HepG2 (cell line): ENCODE results near the gene C1R. TPM values are rescaled to one million over a fixed set of nuclear protein-coding genes. Genes with fewer than 3 reads are reported as not detected.

Source experiments
- REPIN1 ChIP-seq: sonication (generic); formaldehyde crosslinking; IDR thresholded peaks from 2 replicates; pipeline ENCODE4 v1.8.0; 2022; ENCODE audit warnings: missing genetic modification reagents, low read depth, mild to moderate bottlenecking, borderline replicate concordance
- SRY ChIP-seq: sonication (generic); formaldehyde crosslinking; IDR thresholded peaks from 2 replicates; pipeline ENCODE4 v1.8.0; 2022; ENCODE audit warnings: mild to moderate bottlenecking, missing genetic modification reagents
- TOPORS ChIP-seq: sonication (generic); formaldehyde crosslinking; IDR thresholded peaks from 2 replicates; pipeline ENCODE4 v1.8.0; 2023; ENCODE audit warnings: mild to moderate bottlenecking, missing genetic modification reagents
- ZFP41 ChIP-seq: sonication (generic); formaldehyde crosslinking; IDR thresholded peaks from 2 replicates; pipeline ENCODE4 v1.4.0; 2020; ENCODE audit warnings: mild to moderate bottlenecking, missing genetic modification reagents, borderline replicate concordance
- ZNF253 ChIP-seq: sonication (generic); formaldehyde crosslinking; IDR thresholded peaks from 2 replicates; pipeline ENCODE4 v1.8.0; 2022; ENCODE audit warnings: mild to moderate bottlenecking, missing genetic modification reagents, borderline replicate concordance
- ZNF274 ChIP-seq: sonication (generic); formaldehyde crosslinking; IDR thresholded peaks from 2 replicates; pipeline ENCODE4 v1.5.1; 2020; ENCODE audit warnings: mild to moderate bottlenecking, missing genetic modification reagents
- ZNF331 ChIP-seq: sonication (generic); formaldehyde crosslinking; IDR thresholded peaks from 2 replicates; pipeline ENCODE4 v1.4.0; 2020; ENCODE audit warnings: missing genetic modification reagents
- ZNF468 ChIP-seq: sonication (generic); formaldehyde crosslinking; IDR thresholded peaks from 2 replicates; pipeline ENCODE4 v1.8.0; 2022; ENCODE audit warnings: mild to moderate bottlenecking, moderate library complexity, missing genetic modification reagents
- ZNF678 ChIP-seq: sonication (generic); formaldehyde crosslinking; IDR thresholded peaks from 2 replicates; pipeline ENCODE4 v1.4.0; 2020; ENCODE audit warnings: mild to moderate bottlenecking, missing genetic modification reagents
- ZNF781 ChIP-seq: sonication (generic); formaldehyde crosslinking; IDR thresholded peaks from 2 replicates; pipeline ENCODE4 v1.5.1; 2020; ENCODE audit warnings: borderline replicate concordance, mild to moderate bottlenecking, missing genetic modification reagents; ENCODE audit errors: not compliant biosample characterization
- ZSCAN31 ChIP-seq: sonication (generic); formaldehyde crosslinking; IDR thresholded peaks from 2 replicates; pipeline ENCODE4 v1.5.0; 2020; ENCODE audit warnings: low read depth, mild to moderate bottlenecking, missing genetic modification reagents
- polyA plus RNA-seq, 8 experiments: library from polyadenylated mRNA; depleted of rRNA in 3 of 8; stranded (reverse) in 7 of 8; unstranded in 1 of 8; fragments of >200 nt; fragmentation: Illumina TruSeq in 4 of 8; extraction: Trizol in 4 of 8; gene quantifications; 2 replicates each; pipeline versions ENCODE4 v1.2.1 to v1.2.3, GENCODE V29; 2011 to 2016; ENCODE audit warnings: low read depth in 4 of 8, missing spikeins in 1 of 8, mixed read lengths in 1 of 8; ENCODE audit not compliant: insufficient read depth in 1 of 8
- total RNA-seq, 5 experiments: library from RNA; depleted of rRNA; stranded (reverse); fragments of >200 nt; fragmentation: Illumina TruSeq; extraction: Trizol; gene quantifications; 2 replicates each; pipeline ENCODE4 v1.2.3, GENCODE V29; 2016; ENCODE audit warnings: low read depth in 1 of 5
- TF ChIP-seq, protein P1 (sequence below): sonication (generic); formaldehyde crosslinking; IDR thresholded peaks from 2 replicates; pipeline ENCODE4 v1.4.0; 2020; ENCODE audit warnings: missing genetic modification reagents
- TF ChIP-seq, protein P2 (sequence below): sonication (generic); formaldehyde crosslinking; IDR thresholded peaks from 2 replicates; pipeline ENCODE4 v1.4.0; 2020; ENCODE audit warnings: missing genetic modification reagents, borderline replicate concordance
- TF ChIP-seq, protein P3 (sequence below): IDR thresholded peaks from 2 replicates; pipeline ENCODE4 v1.6.1; 2016
- TF ChIP-seq, protein P4 (sequence below): sonication (generic); formaldehyde crosslinking; IDR thresholded peaks from 2 replicates; pipeline ENCODE4 v1.4.0; 2020; ENCODE audit warnings: mild to moderate bottlenecking, missing genetic modification reagents, borderline replicate concordance
- TF ChIP-seq, protein P5 (sequence below): sonication (generic); formaldehyde crosslinking; IDR thresholded peaks from 2 replicates; pipeline ENCODE4 v1.4.0; 2020; ENCODE audit warnings: missing genetic modification reagents, borderline replicate concordance

Gene C1R
- total and polyA plus RNA-seq, 2 of the 13 experiments (the other 11 are each of a cell fraction or from before 2014, with no cell fraction given): 3.5 to 6.5 TPM

DNA sequence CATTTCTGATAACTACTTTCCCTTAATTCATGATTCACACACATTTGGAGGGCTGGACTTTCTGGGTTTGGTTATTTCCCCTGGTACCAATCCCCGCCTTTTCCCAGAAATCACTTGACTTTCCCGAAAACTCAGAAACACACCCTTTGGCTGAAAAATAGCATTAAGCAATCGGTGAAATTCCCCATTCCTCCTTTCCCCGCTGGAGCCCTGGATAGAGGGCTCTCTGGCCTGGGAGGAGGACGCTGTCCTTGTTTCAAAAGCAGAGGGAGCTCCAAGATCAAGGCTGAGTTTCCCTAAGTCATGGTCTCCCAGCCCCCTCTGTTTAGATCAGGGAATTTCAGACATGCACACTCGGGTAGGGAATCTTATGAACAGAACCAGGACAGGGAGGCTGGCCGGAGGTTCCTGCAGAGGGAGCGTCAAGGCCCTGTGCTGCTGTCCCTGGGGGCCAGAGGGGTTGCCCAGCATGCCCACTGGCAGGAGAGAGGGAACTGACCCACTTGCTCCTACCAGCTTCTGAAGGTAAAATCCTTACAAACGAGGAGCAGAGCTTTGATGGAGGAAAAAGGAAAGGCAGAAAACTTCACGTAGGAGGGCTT, 31.8 kb downstream of the C1R start, which contains the start of gene C1S (continued):
- TF ChIP-seq ZNF274 (CRISPR knock-in tag) (no peak), ZNF781 (CRISPR knock-in tag) (no peak), SRY (CRISPR knock-in tag) (no peak), REPIN1 (CRISPR knock-in tag) (no peak), ZNF678 (CRISPR knock-in tag) (no peak), ZSCAN31 (no peak), ZNF331 (peak; percentile 57), TOPORS (CRISPR knock-in tag) (no peak), ZFP41 (no peak), ZNF468 (no peak), ZNF253 (CRISPR knock-in tag) (no peak)
- TF ChIP-seq, protein P1, sequence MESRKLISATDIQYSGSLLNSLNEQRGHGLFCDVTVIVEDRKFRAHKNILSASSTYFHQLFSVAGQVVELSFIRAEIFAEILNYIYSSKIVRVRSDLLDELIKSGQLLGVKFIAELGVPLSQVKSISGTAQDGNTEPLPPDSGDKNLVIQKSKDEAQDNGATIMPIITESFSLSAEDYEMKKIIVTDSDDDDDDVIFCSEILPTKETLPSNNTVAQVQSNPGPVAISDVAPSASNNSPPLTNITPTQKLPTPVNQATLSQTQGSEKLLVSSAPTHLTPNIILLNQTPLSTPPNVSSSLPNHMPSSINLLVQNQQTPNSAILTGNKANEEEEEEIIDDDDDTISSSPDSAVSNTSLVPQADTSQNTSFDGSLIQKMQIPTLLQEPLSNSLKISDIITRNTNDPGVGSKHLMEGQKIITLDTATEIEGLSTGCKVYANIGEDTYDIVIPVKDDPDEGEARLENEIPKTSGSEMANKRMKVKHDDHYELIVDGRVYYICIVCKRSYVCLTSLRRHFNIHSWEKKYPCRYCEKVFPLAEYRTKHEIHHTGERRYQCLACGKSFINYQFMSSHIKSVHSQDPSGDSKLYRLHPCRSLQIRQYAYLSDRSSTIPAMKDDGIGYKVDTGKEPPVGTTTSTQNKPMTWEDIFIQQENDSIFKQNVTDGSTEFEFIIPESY (CRISPR knock-in tag): 0 out of 2 replicates have a peak, but pooled peaks have one; percentile 25
- TF ChIP-seq, protein P2, sequence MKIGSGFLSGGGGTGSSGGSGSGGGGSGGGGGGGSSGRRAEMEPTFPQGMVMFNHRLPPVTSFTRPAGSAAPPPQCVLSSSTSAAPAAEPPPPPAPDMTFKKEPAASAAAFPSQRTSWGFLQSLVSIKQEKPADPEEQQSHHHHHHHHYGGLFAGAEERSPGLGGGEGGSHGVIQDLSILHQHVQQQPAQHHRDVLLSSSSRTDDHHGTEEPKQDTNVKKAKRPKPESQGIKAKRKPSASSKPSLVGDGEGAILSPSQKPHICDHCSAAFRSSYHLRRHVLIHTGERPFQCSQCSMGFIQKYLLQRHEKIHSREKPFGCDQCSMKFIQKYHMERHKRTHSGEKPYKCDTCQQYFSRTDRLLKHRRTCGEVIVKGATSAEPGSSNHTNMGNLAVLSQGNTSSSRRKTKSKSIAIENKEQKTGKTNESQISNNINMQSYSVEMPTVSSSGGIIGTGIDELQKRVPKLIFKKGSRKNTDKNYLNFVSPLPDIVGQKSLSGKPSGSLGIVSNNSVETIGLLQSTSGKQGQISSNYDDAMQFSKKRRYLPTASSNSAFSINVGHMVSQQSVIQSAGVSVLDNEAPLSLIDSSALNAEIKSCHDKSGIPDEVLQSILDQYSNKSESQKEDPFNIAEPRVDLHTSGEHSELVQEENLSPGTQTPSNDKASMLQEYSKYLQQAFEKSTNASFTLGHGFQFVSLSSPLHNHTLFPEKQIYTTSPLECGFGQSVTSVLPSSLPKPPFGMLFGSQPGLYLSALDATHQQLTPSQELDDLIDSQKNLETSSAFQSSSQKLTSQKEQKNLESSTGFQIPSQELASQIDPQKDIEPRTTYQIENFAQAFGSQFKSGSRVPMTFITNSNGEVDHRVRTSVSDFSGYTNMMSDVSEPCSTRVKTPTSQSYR (CRISPR knock-in tag): peak; percentile 86; the same call in 1 of the 2 replicates
- TF ChIP-seq, protein P3, sequence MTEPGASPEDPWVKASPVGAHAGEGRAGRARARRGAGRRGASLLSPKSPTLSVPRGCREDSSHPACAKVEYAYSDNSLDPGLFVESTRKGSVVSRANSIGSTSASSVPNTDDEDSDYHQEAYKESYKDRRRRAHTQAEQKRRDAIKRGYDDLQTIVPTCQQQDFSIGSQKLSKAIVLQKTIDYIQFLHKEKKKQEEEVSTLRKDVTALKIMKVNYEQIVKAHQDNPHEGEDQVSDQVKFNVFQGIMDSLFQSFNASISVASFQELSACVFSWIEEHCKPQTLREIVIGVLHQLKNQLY (CRISPR knock-in tag): no peak
- TF ChIP-seq, protein P4, sequence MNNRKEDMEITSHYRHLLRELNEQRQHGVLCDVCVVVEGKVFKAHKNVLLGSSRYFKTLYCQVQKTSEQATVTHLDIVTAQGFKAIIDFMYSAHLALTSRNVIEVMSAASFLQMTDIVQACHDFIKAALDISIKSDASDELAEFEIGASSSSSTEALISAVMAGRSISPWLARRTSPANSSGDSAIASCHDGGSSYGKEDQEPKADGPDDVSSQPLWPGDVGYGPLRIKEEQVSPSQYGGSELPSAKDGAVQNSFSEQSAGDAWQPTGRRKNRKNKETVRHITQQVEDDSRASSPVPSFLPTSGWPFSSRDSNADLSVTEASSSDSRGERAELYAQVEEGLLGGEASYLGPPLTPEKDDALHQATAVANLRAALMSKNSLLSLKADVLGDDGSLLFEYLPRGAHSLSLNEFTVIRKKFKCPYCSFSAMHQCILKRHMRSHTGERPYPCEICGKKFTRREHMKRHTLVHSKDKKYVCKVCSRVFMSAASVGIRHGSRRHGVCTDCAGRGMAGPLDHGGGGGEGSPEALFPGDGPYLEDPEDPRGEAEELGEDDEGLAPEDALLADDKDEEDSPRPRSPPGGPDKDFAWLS (CRISPR knock-in tag): no peak
- TF ChIP-seq, protein P5, sequence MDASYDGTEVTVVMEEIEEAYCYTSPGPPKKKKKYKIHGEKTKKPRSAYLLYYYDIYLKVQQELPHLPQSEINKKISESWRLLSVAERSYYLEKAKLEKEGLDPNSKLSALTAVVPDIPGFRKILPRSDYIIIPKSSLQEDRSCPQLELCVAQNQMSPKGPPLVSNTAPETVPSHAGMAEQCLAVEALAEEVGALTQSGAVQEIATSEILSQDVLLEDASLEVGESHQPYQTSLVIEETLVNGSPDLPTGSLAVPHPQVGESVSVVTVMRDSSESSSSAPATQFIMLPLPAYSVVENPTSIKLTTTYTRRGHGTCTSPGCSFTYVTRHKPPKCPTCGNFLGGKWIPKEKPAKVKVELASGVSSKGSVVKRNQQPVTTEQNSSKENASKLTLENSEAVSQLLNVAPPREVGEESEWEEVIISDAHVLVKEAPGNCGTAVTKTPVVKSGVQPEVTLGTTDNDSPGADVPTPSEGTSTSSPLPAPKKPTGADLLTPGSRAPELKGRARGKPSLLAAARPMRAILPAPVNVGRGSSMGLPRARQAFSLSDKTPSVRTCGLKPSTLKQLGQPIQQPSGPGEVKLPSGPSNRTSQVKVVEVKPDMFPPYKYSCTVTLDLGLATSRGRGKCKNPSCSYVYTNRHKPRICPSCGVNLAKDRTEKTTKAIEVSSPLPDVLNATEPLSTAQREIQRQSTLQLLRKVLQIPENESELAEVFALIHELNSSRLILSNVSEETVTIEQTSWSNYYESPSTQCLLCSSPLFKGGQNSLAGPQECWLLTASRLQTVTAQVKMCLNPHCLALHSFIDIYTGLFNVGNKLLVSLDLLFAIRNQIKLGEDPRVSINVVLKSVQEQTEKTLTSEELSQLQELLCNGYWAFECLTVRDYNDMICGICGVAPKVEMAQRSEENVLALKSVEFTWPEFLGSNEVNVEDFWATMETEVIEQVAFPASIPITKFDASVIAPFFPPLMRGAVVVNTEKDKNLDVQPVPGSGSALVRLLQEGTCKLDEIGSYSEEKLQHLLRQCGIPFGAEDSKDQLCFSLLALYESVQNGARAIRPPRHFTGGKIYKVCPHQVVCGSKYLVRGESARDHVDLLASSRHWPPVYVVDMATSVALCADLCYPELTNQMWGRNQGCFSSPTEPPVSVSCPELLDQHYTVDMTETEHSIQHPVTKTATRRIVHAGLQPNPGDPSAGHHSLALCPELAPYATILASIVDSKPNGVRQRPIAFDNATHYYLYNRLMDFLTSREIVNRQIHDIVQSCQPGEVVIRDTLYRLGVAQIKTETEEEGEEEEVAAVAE (CRISPR knock-in tag): no peak
